GM12878 (cell line): ENCODE measurements around the gene SSB. TPM values are rescaled to one million over a fixed set of nuclear protein-coding genes. Genes with fewer than 3 reads are reported as not detected.
A peak's percentile ranks its signal among the peaks of the same experiment; 100 is the strongest.

Source experiments
- ASH2L ChIP-seq: fragments of 300-600, 200-600 bp; sonication (generic); IDR thresholded peaks from 2 replicates; pipeline ENCODE4 v1.6.1; 2017; ENCODE audit warnings: low read depth, mild to moderate bottlenecking, borderline replicate concordance
- CBX3 ChIP-seq: fragments of 200-600 bp; sonication (generic); IDR thresholded peaks from 2 replicates; pipeline ENCODE4 v1.6.1; 2016; ENCODE audit warnings: low read depth, borderline replicate concordance
- EED ChIP-seq: sonication (generic); IDR thresholded peaks from 2 replicates; pipeline ENCODE4 v1.6.1; 2016; ENCODE audit warnings: antibody characterized with exemption, low read depth
- JUND ChIP-seq: IDR thresholded peaks from 2 replicates; pipeline ENCODE4 v1.6.1; 2012; ENCODE audit warnings: low read depth, mild to moderate bottlenecking, low read length, improper control_type of control experiment, moderate library complexity
- KAT2A ChIP-seq: conservative IDR thresholded peaks from 2 replicates; pipeline ENCODE4 v1.6.1; 2011; ENCODE audit warnings: low read depth, low read length; ENCODE audit not compliant: control insufficient read depth
- KDM1A ChIP-seq: fragments of 200-600 bp; sonication (generic); IDR thresholded peaks from 2 replicates; pipeline ENCODE4 v1.6.1; 2016; ENCODE audit warnings: borderline replicate concordance
- KLF5 ChIP-seq: fragments of 450-650 bp; IDR thresholded peaks from 2 replicates; pipeline ENCODE4 v1.6.1; 2014; ENCODE audit warnings: mild to moderate bottlenecking; ENCODE audit not compliant: partially characterized antibody
- MYB ChIP-seq: fragments of 150-350 bp; IDR thresholded peaks from 2 replicates; pipeline ENCODE4 v1.6.1; 2014; ENCODE audit warnings: mild to moderate bottlenecking, low read depth, low read length, borderline replicate concordance
- NFXL1 ChIP-seq: fragments of 450-650 bp; IDR thresholded peaks from 2 replicates; pipeline ENCODE4 v1.6.1; 2017; ENCODE audit warnings: antibody characterized with exemption, mild to moderate bottlenecking, borderline replicate concordance
- NFYA ChIP-seq: IDR thresholded peaks from 2 replicates; pipeline ENCODE4 v1.6.1; 2011; ENCODE audit warnings: low read depth, mild to moderate bottlenecking, low read length, improper control_type of control experiment, borderline replicate concordance
- PAX8 ChIP-seq: fragments of 450-650 bp; IDR thresholded peaks from 2 replicates; pipeline ENCODE4 v1.6.1; 2017; ENCODE audit warnings: mild to moderate bottlenecking, moderate library complexity
- POLR2AphosphoS2 ChIP-seq: IDR thresholded peaks from 2 replicates; pipeline ENCODE4 v1.6.1; 2011; ENCODE audit warnings: low read depth, mild to moderate bottlenecking, low read length, improper control_type of control experiment, moderate library complexity
- RELA ChIP-seq: fragments of 450-650 bp; IDR thresholded peaks from 2 replicates; pipeline ENCODE4 v1.8.0; 2014; ENCODE audit warnings: borderline replicate concordance; ENCODE audit not compliant: partially characterized antibody
- SMC3 ChIP-seq: IDR thresholded peaks from 2 replicates; pipeline ENCODE4 v1.6.1; 2011; ENCODE audit warnings: low read length, improper control_type of control experiment, borderline replicate concordance
- TARDBP ChIP-seq: IDR thresholded peaks from 2 replicates; pipeline ENCODE4 v1.6.1; 2016; ENCODE audit warnings: borderline replicate concordance
- TCF7 ChIP-seq: IDR thresholded peaks from 2 replicates; pipeline ENCODE4 v1.6.1; 2014; ENCODE audit warnings: antibody characterized with exemption, borderline replicate concordance
- ZNF24 ChIP-seq: fragments of 450-650 bp; IDR thresholded peaks from 2 replicates; pipeline ENCODE4 v1.6.1; 2017; ENCODE audit warnings: antibody characterized with exemption, mild to moderate bottlenecking
- ZNF384 ChIP-seq: IDR thresholded peaks from 2 replicates; pipeline ENCODE4 v1.6.1; 2012; ENCODE audit warnings: low read depth, mild to moderate bottlenecking, low read length, improper control_type of control experiment, borderline replicate concordance
- ZZZ3 ChIP-seq: IDR thresholded peaks from 2 replicates; pipeline ENCODE4 v1.6.1; 2011; ENCODE audit warnings: low read depth; ENCODE audit not compliant: control insufficient read depth, insufficient read length
- polyA plus RNA-seq, 11 experiments: library from polyadenylated mRNA; depleted of rRNA in 4 of 11; unstranded in 6 of 11; stranded (reverse) in 5 of 11; fragments of >200 nt; fragmentation: Nextera tagmentation in 4 of 11; fragmentation: Illumina TruSeq in 1 of 11; extraction: Ambion mirVana in 4 of 11; extraction: Trizol in 1 of 11; gene quantifications; 1 replicate in 1 of 11; 2 replicates in 10 of 11; pipeline versions ENCODE4 v1.2.1 to v1.2.3, GENCODE V29; 2011 to 2016; ENCODE audit warnings: inconsistent platforms in 2 of 11, missing spikeins in 2 of 11, low read depth in 1 of 11
- total RNA-seq, 4 experiments: library from RNA; depleted of rRNA in 3 of 4; stranded (reverse); fragments of >200 nt in 3 of 4; fragmentation: Illumina TruSeq in 1 of 4; extraction: Trizol in 1 of 4; gene quantifications; 2 replicates each; pipeline versions ENCODE4 v1.2.1 to v1.2.3, GENCODE V29; 2013 to 2021
- TF ChIP-seq, protein P1 (sequence below): fragments of 450-650 bp; IDR thresholded peaks from 2 replicates; pipeline ENCODE4 v1.6.1; 2017; ENCODE audit warnings: mild to moderate bottlenecking, moderate library complexity
- TF ChIP-seq, protein P2 (sequence below): IDR thresholded peaks from 2 replicates; pipeline ENCODE4 v1.6.1; 2012; ENCODE audit warnings: improper control_type of control experiment, low read depth, low read length; ENCODE audit not compliant: insufficient replicate concordance

The SSB gene
- total and polyA plus RNA-seq, 10 of the 15 experiments (the other 5 are each of a cell fraction or from before 2014, with no cell fraction given) = 103 to 313 (median 200) TPM

DNA sequence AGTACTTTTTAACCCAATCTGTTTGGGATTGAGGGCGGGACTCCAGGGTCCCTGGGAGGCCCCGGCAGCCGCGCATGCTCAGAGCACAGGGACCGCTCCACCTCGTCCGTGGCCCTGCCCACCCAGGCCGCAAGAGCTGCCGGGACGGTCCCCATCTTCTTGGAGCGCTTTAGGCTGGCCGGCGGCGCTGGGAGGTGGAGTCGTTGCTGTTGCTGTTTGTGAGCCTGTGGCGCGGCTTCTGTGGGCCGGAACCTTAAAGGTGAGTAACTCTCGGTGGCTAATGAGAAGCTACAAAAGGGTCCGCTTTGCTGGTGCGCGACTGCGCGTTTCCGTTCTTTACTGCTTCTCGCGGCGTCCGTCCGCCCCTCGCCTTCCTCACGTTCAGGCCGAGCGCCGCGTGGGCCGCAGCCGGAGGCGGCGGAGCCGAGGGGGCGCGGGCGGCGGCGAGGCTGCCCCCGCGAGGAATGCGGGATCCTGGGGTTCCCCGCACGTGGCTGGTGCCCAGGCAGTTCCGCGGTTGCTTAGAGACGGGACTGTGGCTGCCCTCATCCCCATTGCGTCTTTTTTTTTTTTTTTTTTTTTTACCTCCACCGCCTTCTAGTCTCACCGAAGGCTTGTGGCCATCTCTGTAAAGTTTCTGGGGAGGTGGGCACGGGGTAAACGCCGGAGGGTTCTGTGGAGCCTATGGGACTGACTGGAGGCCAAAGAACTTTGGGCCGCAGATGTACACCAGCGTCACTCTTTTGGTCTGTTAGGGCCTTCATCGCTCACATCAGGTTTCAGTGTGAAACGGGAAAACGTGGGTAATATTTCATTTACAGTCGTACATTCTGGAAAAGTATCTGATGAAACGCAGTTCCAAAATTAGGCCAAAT, at the start of gene SSB (continued):
- TF ChIP-seq KLF5 = peak; percentile 57
- peak; percentile 78 for TF ChIP-seq RELA
- TF ChIP-seq TCF7 = 0 out of 2 replicates have a peak, but pooled peaks have one; percentile 18
- no peak for TF ChIP-seq KAT2A
- TF ChIP-seq, protein P1, sequence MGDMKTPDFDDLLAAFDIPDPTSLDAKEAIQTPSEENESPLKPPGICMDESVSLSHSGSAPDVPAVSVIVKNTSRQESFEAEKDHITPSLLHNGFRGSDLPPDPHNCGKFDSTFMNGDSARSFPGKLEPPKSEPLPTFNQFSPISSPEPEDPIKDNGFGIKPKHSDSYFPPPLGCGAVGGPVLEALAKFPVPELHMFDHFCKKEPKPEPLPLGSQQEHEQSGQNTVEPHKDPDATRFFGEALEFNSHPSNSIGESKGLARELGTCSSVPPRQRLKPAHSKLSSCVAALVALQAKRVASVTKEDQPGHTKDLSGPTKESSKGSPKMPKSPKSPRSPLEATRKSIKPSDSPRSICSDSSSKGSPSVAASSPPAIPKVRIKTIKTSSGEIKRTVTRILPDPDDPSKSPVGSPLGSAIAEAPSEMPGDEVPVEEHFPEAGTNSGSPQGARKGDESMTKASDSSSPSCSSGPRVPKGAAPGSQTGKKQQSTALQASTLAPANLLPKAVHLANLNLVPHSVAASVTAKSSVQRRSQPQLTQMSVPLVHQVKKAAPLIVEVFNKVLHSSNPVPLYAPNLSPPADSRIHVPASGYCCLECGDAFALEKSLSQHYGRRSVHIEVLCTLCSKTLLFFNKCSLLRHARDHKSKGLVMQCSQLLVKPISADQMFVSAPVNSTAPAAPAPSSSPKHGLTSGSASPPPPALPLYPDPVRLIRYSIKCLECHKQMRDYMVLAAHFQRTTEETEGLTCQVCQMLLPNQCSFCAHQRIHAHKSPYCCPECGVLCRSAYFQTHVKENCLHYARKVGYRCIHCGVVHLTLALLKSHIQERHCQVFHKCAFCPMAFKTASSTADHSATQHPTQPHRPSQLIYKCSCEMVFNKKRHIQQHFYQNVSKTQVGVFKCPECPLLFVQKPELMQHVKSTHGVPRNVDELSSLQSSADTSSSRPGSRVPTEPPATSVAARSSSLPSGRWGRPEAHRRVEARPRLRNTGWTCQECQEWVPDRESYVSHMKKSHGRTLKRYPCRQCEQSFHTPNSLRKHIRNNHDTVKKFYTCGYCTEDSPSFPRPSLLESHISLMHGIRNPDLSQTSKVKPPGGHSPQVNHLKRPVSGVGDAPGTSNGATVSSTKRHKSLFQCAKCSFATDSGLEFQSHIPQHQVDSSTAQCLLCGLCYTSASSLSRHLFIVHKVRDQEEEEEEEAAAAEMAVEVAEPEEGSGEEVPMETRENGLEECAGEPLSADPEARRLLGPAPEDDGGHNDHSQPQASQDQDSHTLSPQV = 0 out of 2 replicates have a peak, but pooled peaks have one; percentile 33
- TF ChIP-seq ZNF24 = no peak
- TF ChIP-seq ZNF384 = peak; percentile 91
- no peak for TF ChIP-seq JUND
- 0 out of 2 replicates have a peak, but pooled peaks have one; percentile 32 for TF ChIP-seq POLR2AphosphoS2
- TF ChIP-seq TARDBP = no peak
- TF ChIP-seq ASH2L = 0 out of 2 replicates have a peak, but pooled peaks have one; percentile 79
- no peak for TF ChIP-seq CBX3
- TF ChIP-seq KDM1A = no peak
- no peak for TF ChIP-seq EED
- TF ChIP-seq, protein P2, sequence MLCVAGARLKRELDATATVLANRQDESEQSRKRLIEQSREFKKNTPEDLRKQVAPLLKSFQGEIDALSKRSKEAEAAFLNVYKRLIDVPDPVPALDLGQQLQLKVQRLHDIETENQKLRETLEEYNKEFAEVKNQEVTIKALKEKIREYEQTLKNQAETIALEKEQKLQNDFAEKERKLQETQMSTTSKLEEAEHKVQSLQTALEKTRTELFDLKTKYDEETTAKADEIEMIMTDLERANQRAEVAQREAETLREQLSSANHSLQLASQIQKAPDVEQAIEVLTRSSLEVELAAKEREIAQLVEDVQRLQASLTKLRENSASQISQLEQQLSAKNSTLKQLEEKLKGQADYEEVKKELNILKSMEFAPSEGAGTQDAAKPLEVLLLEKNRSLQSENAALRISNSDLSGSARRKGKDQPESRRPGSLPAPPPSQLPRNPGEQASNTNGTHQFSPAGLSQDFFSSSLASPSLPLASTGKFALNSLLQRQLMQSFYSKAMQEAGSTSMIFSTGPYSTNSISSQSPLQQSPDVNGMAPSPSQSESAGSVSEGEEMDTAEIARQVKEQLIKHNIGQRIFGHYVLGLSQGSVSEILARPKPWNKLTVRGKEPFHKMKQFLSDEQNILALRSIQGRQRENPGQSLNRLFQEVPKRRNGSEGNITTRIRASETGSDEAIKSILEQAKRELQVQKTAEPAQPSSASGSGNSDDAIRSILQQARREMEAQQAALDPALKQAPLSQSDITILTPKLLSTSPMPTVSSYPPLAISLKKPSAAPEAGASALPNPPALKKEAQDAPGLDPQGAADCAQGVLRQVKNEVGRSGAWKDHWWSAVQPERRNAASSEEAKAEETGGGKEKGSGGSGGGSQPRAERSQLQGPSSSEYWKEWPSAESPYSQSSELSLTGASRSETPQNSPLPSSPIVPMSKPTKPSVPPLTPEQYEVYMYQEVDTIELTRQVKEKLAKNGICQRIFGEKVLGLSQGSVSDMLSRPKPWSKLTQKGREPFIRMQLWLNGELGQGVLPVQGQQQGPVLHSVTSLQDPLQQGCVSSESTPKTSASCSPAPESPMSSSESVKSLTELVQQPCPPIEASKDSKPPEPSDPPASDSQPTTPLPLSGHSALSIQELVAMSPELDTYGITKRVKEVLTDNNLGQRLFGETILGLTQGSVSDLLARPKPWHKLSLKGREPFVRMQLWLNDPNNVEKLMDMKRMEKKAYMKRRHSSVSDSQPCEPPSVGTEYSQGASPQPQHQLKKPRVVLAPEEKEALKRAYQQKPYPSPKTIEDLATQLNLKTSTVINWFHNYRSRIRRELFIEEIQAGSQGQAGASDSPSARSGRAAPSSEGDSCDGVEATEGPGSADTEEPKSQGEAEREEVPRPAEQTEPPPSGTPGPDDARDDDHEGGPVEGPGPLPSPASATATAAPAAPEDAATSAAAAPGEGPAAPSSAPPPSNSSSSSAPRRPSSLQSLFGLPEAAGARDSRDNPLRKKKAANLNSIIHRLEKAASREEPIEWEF = no peak
- TF ChIP-seq NFYA = no peak
- TF ChIP-seq ZZZ3 = no peak
- no peak for TF ChIP-seq NFXL1
- TF ChIP-seq PAX8 = no peak
- TF ChIP-seq SMC3 = 0 out of 2 replicates have a peak, but pooled peaks have one; percentile 7
- no peak for TF ChIP-seq MYB
